CD14-positive monocyte (primary cell): ENCODE results near the gene CAMKK2. TPM values are rescaled to one million over a fixed set of nuclear protein-coding genes. Genes with fewer than 3 reads are reported as not detected.

Experiments used
- DNase-seq, 3 donors: peaks; one replicate each; pipeline ENCODE4 v3.0.0-alpha.2; 2011 to 2022
- H2AFZ ChIP-seq: 2 replicates; pipeline ENCODE4 v1.6.0; 2012; ENCODE audit warnings: mild to moderate bottlenecking, low read depth, low read length, inconsistent platforms; ENCODE audit not compliant: insufficient read depth, poor library complexity, severe bottlenecking
- H3K27ac ChIP-seq, 2 donors: 1 replicate in 1 of 2; 2 replicates in 1 of 2; pipeline ENCODE4 v1.5.1; 2012 to 2013; ENCODE audit warnings: low read length in 2 of 2, control low read depth in 1 of 2, inconsistent platforms in 1 of 2, low read depth in 1 of 2, mild to moderate bottlenecking in 1 of 2
- H3K27me3 ChIP-seq, 2 donors: one replicate each; pipeline versions ENCODE4 v1.6.0 to v1.6.1; 2011 to 2013; ENCODE audit warnings: low read length in 2 of 2; ENCODE audit not compliant: control insufficient read depth in 2 of 2, insufficient read depth in 2 of 2
- H3K36me3 ChIP-seq, 2 donors: replicated peaks in 1 of 2; 1 replicate in 1 of 2; 2 replicates in 1 of 2; pipeline versions ENCODE4 v1.5.1 to v1.6.1; 2012 to 2013; ENCODE audit warnings: low read length in 2 of 2, control low read depth in 1 of 2, inconsistent platforms in 1 of 2, mild to moderate bottlenecking in 1 of 2; ENCODE audit not compliant: insufficient read depth in 2 of 2, control insufficient read depth in 1 of 2
- H3K4me1 ChIP-seq, 2 donors: 1 replicate in 1 of 2; 2 replicates in 1 of 2; pipeline versions ENCODE4 v1.5.1 to v1.6.1; 2012 to 2013; ENCODE audit warnings: low read length in 2 of 2, control low read depth in 1 of 2, inconsistent platforms in 1 of 2, mild to moderate bottlenecking in 1 of 2, moderate library complexity in 1 of 2; ENCODE audit not compliant: insufficient read depth in 2 of 2, control insufficient read depth in 1 of 2
- H3K4me2 ChIP-seq: replicated peaks from 2 replicates; pipeline ENCODE3; 2012; ENCODE audit warnings: low read length, moderate library complexity, mild to moderate bottlenecking; ENCODE audit not compliant: poor library complexity, severe bottlenecking; ENCODE audit errors: extremely low read depth
- H3K4me3 ChIP-seq, 3 experiments: fragments of 200-600 bp in 1 of 3; sonication (generic) in 1 of 3; replicated peaks in 1 of 3; 1 replicate in 2 of 3; 2 replicates in 1 of 3; pipeline ENCODE4 v1.5.1; 2011 to 2013; ENCODE audit warnings: low read length in 3 of 3, mild to moderate bottlenecking in 3 of 3, control low read depth in 2 of 3, low read depth in 2 of 3, inconsistent platforms in 1 of 3, moderate library complexity in 1 of 3
- H3K79me2 ChIP-seq: 2 replicates; pipeline ENCODE4 v1.6.0; 2012; ENCODE audit warnings: mild to moderate bottlenecking, control low read depth, inconsistent platforms, low read length, moderate library complexity; ENCODE audit not compliant: insufficient read depth
- H3K9ac ChIP-seq: 2 replicates; pipeline ENCODE4 v1.6.0; 2017; ENCODE audit warnings: low read length, mild to moderate bottlenecking; ENCODE audit not compliant: insufficient read depth, poor library complexity, severe bottlenecking
- H3K9me3 ChIP-seq, 2 donors: replicated peaks in 1 of 2; 1 replicate in 1 of 2; 2 replicates in 1 of 2; pipeline versions ENCODE4 v1.5.1 to v1.6.1; 2012 to 2013; ENCODE audit warnings: low read length in 2 of 2, control low read depth in 1 of 2; ENCODE audit not compliant: control insufficient read depth in 1 of 2, insufficient read depth in 1 of 2
- H4K20me1 ChIP-seq: 2 replicates; pipeline ENCODE4 v1.6.0; 2012; ENCODE audit warnings: mild to moderate bottlenecking, low read length, control low read depth, moderate library complexity; ENCODE audit not compliant: insufficient read depth
- H3K27ac Mint-ChIP-seq, 7 donors: one replicate each; pipeline ENCODE4 v1.8.0; 2020; ENCODE audit warnings: mild to moderate bottlenecking in 7 of 7, mixed read lengths in 7 of 7, moderate library complexity in 6 of 7, inconsistent platforms in 2 of 7
- H3K27me3 Mint-ChIP-seq, 3 donors: one replicate each; pipeline ENCODE4 v1.8.0; 2021 to 2022; ENCODE audit warnings: low read depth in 3 of 3, mild to moderate bottlenecking in 3 of 3, mixed read lengths in 3 of 3, moderate library complexity in 3 of 3, inconsistent platforms in 1 of 3
- H3K36me3 Mint-ChIP-seq, 2 donors: one replicate each; pipeline ENCODE4 v1.8.0; 2020; ENCODE audit warnings: mixed read lengths in 2 of 2, inconsistent platforms in 1 of 2, mild to moderate bottlenecking in 1 of 2
- H3K4me1 Mint-ChIP-seq: one replicate; pipeline ENCODE4 v1.8.0; 2020; ENCODE audit warnings: mild to moderate bottlenecking, mixed read lengths
- H3K4me3 Mint-ChIP-seq, 2 donors: one replicate each; pipeline ENCODE4 v1.8.0; 2020; ENCODE audit warnings: mild to moderate bottlenecking in 2 of 2, mixed read lengths in 2 of 2, moderate library complexity in 1 of 2
- H3K9me3 Mint-ChIP-seq, 7 donors: one replicate each; pipeline ENCODE4 v1.8.0; 2020 to 2022; ENCODE audit warnings: mixed read lengths in 7 of 7, mild to moderate bottlenecking in 6 of 7, moderate library complexity in 6 of 7, inconsistent platforms in 2 of 7
- CTCF ChIP-seq: fragments of 200-600 bp; IDR thresholded peaks from one replicate; pipeline ENCODE4 v1.8.0; 2022; ENCODE audit warnings: antibody characterized with exemption, mild to moderate bottlenecking
- WGBS: methylation state at CpG from one replicate; pipeline ENCODE4 v1.1.5; 2013; ENCODE audit warnings: missing lambda C conversion rate; ENCODE audit not compliant: insufficient coverage; 5-methylcytosine and 5-hydroxymethylcytosine counted together
- intact Hi-C, 2 donors: fragments of 100-400 bp; cut with micrococcal nuclease; formaldehyde crosslinking; loops; one replicate each; pipeline versions ENCODE4 v1.15.0 to v1.15.1; 2023
- polyA plus RNA-seq, 3 donors: library from polyadenylated mRNA; depleted of rRNA in 1 of 3; unstranded in 2 of 3; stranded (reverse) in 1 of 3; fragments of 300-500 nt in 2 of 3; fragments of >200 nt in 1 of 3; fragmentation: Illumina TruSeq in 2 of 3; gene quantifications; 1 replicate in 2 of 3; 2 replicates in 1 of 3; pipeline ENCODE4 v1.2.3, GENCODE V29; 2012 to 2021

The CAMKK2 gene
- polyA plus RNA-seq, 3 donors: 55.6 to 71.4 (median 71.0) TPM

DNA sequence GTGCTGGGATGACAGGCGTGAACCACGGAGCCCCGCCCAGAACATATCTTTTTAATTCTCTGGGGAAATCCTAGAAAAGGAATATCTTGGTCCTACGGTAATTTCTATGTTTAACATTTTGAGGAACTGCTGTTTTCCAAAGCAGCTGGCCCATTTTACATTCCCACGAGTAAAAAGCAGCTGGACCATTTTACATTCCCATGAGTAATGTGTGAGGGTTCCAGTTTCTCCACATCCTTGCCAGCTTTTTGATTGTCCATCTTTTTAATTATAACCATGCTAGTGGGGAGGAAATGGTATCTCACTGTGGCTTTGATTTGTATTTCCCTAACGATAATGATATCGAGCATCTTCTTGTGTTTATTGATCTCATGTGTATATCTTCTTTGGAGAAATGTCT is 91.0 kb downstream of the CAMKK2 start:
- no peak overlapping the region for H3K4me3 Mint-ChIP-seq
- intact Hi-C loops: no loop called here

GRCh38 chr12:121203482-121203881 is 93.0 kb downstream of the CAMKK2 start:
- H3K36me3 ChIP-seq: no peaks in the 10 kb centered on the region
- no peak overlapping the region for H3K4me2 ChIP-seq
- no peak overlapping the region for H3K27ac Mint-ChIP-seq

More for the DNA sequence above, 91.0 kb downstream of the CAMKK2 start:
- no peak overlapping the region for H3K4me2 ChIP-seq
- H3K27ac ChIP-seq: no peak overlapping the region
- peaks cover 5% of the 10 kb centered on the region for H3K79me2 ChIP-seq
- H3K9ac ChIP-seq: no peak overlapping the region
- peak overlapping the region in 1 of 7 donors; percentile 35 for H3K27ac Mint-ChIP-seq
- H3K27me3 ChIP-seq: no peaks in the 10 kb centered on the region
- H3K9me3 Mint-ChIP-seq: peaks cover 0 to 4% (median 0%) of the 10 kb centered on the region in 7 donors
- WGBS: 100% methylated on average over 1 of the region's 7 CpGs
- peaks cover 22% of the 10 kb centered on the region for H3K4me1 Mint-ChIP-seq
- no peak overlapping the region for H2AFZ ChIP-seq
- no peaks in the 10 kb centered on the region for H3K36me3 ChIP-seq
- H4K20me1 ChIP-seq: no peaks in the 10 kb centered on the region
- H3K27me3 Mint-ChIP-seq: no peaks in the 10 kb centered on the region
- DNase-seq: no peak
- H3K36me3 Mint-ChIP-seq: peaks cover 2 to 3% of the 10 kb centered on the region in 2 donors
- H3K4me3 ChIP-seq: no peak overlapping the region
- H3K9me3 ChIP-seq: no peaks in the 10 kb centered on the region
- peaks cover 10 to 16% of the 10 kb centered on the region in 2 donors for H3K4me1 ChIP-seq
- TF ChIP-seq CTCF: no peak

More at GRCh38 chr12:121203482-121203881, 93.0 kb downstream of the CAMKK2 start:
- H3K27me3 ChIP-seq: no peaks in the 10 kb centered on the region
- intact Hi-C loops: no loop called here
- no peak overlapping the region for H2AFZ ChIP-seq
- Mint-ChIP-seq H3K9me3 (peaks cover 0 to 1% (median 0%) of the 10 kb centered on the region in 7 donors), H3K36me3 (peaks cover 2 to 3% of the 10 kb centered on the region in 2 donors), H3K27me3 (no peaks in the 10 kb centered on the region), H3K4me3 (no peak overlapping the region), H3K4me1 (peaks cover 19% of the 10 kb centered on the region)
- no peak for TF ChIP-seq CTCF
- no peak overlapping the region for H3K27ac ChIP-seq
- no peak overlapping the region for H3K4me3 ChIP-seq
- no peak overlapping the region for H3K9ac ChIP-seq
- no peaks in the 10 kb centered on the region for H4K20me1 ChIP-seq
- H3K79me2 ChIP-seq: no peaks in the 10 kb centered on the region
- H3K4me1 ChIP-seq: peaks cover 4 to 5% of the 10 kb centered on the region in 2 donors
- 89% methylated on average over 3 of the region's 11 CpGs for WGBS
- H3K9me3 ChIP-seq: no peaks in the 10 kb centered on the region
- no peak for DNase-seq
